ENCODE results near the gene RNASE7.

- TF ChIP-seq CTCF (IDR thresholded peaks at IDR 0.05; ENCODE audit: low read depth, low read length) (no peak), EZH2phosphoT487 (IDR thresholded peaks at IDR 0.05; ENCODE audit: low read depth) (no peak)
These were observed 13.4 kb downstream of the RNASE7 start for GRCh38 chr14:21055432-21056117.

All from OCI-LY3 (cell line).